Measurements from ENCODE around the gene KRT33A. TPM values are rescaled to one million over a fixed set of nuclear protein-coding genes. Genes with fewer than 3 reads are reported as not detected.
"Not testable (repeated sequence)": the region's sequence is repeated elsewhere in the genome, so short reads cannot be mapped to it uniquely, and the experiment has no call there.

KRT33A gene
- total RNA-seq, 1 experiment from 2014 or later: not detected

GRCh38 chr17:41369023-41369422 is 18.4 kb upstream of the KRT33A start:
- DNase-seq (ENCODE audit: low read depth): no peak
- in situ Hi-C loops (cut with HindIII; ENCODE audit: low pct_unique_long_range_greater_than_20kb, low sequenced_read_pairs): no loop called here

- DNase-seq (ENCODE audit: low read depth): no peak
- in situ Hi-C loops (cut with HindIII; ENCODE audit: low pct_unique_long_range_greater_than_20kb, low sequenced_read_pairs): no loop called here
Observed at GRCh38 chr17:41367426-41368075, 16.9 kb upstream of the KRT33A start.

- DNase-seq (ENCODE audit: low read depth): no peak
- in situ Hi-C loops (cut with HindIII; ENCODE audit: low pct_unique_long_range_greater_than_20kb, low sequenced_read_pairs): no loop called here
Observed at GRCh38 chr17:41366070-41366469, 15.4 kb upstream of the KRT33A start.

- in situ Hi-C loops (cut with HindIII; ENCODE audit: low pct_unique_long_range_greater_than_20kb, low sequenced_read_pairs): no loop called here
- DNase-seq (ENCODE audit: low read depth): no peak
Observed at GRCh38 chr17:41363881-41364280, 13.3 kb upstream of the KRT33A start.

GRCh38 chr17:41360296-41360995 is 9.8 kb upstream of the KRT33A start:
- DNase-seq (ENCODE audit: low read depth): peak; percentile 88
- in situ Hi-C loops (cut with HindIII; ENCODE audit: low pct_unique_long_range_greater_than_20kb, low sequenced_read_pairs): no loop called here

- in situ Hi-C loops (cut with HindIII; ENCODE audit: low pct_unique_long_range_greater_than_20kb, low sequenced_read_pairs): no loop called here
Observed at GRCh38 chr17:41354536-41354935, 3.9 kb upstream of the KRT33A start.

GRCh38 chr17:41352597-41353366 is 2.2 kb upstream of the KRT33A start:
- in situ Hi-C loops (cut with HindIII; ENCODE audit: low pct_unique_long_range_greater_than_20kb, low sequenced_read_pairs): no loop called here
- no peak for DNase-seq (ENCODE audit: low read depth)

More at GRCh38 chr17:41354536-41354935, 3.9 kb upstream of the KRT33A start:
- DNase-seq (ENCODE audit: low read depth): no peak

GRCh38 chr17:41351177-41351576 is 549 bp upstream of the KRT33A start:
- no peak for DNase-seq (ENCODE audit: low read depth)
- in situ Hi-C loops (cut with HindIII; ENCODE audit: low pct_unique_long_range_greater_than_20kb, low sequenced_read_pairs): no loop called here

- no peak for DNase-seq (ENCODE audit: low read depth)
- in situ Hi-C loops (cut with HindIII; ENCODE audit: low pct_unique_long_range_greater_than_20kb, low sequenced_read_pairs): no loop called here
Observed at GRCh38 chr17:41347869-41348760, 2.5 kb downstream of the KRT33A start.

GRCh38 chr17:41346421-41346820 is 4.2 kb downstream of the KRT33A start:
- in situ Hi-C loops (cut with HindIII; ENCODE audit: low pct_unique_long_range_greater_than_20kb, low sequenced_read_pairs); DNase-seq (ENCODE audit: low read depth): not testable (repeated sequence)

GRCh38 chr17:41345992-41346391 is 4.6 kb downstream of the KRT33A start:
- in situ Hi-C loops (cut with HindIII; ENCODE audit: low pct_unique_long_range_greater_than_20kb, low sequenced_read_pairs): no loop called here
- DNase-seq (ENCODE audit: low read depth): no peak

GRCh38 chr17:41343029-41343428 is 7.6 kb downstream of the KRT33A start:
- in situ Hi-C loops (cut with HindIII; ENCODE audit: low pct_unique_long_range_greater_than_20kb, low sequenced_read_pairs): no loop called here
- no peak for DNase-seq (ENCODE audit: low read depth)

- in situ Hi-C loops (cut with HindIII; ENCODE audit: low pct_unique_long_range_greater_than_20kb, low sequenced_read_pairs): no loop called here
Observed at GRCh38 chr17:41340934-41341861, 9.4 kb downstream of the KRT33A start.

GRCh38 chr17:41340494-41340893 is 10.1 kb downstream of the KRT33A start:
- in situ Hi-C loops (cut with HindIII; ENCODE audit: low pct_unique_long_range_greater_than_20kb, low sequenced_read_pairs): no loop called here
- peak; percentile 51 for DNase-seq (ENCODE audit: low read depth)

More at GRCh38 chr17:41340934-41341861, 9.4 kb downstream of the KRT33A start:
- DNase-seq (ENCODE audit: low read depth): no peak

- DNase-seq (ENCODE audit: low read depth): no peak
- in situ Hi-C loops (cut with HindIII; ENCODE audit: low pct_unique_long_range_greater_than_20kb, low sequenced_read_pairs): no loop called here
Observed at GRCh38 chr17:41339571-41340172, 11.0 kb downstream of the KRT33A start.

- no peak for DNase-seq (ENCODE audit: low read depth)
- in situ Hi-C loops (cut with HindIII; ENCODE audit: low pct_unique_long_range_greater_than_20kb, low sequenced_read_pairs): no loop called here
Observed at GRCh38 chr17:41338961-41339485, 11.6 kb downstream of the KRT33A start.

GRCh38 chr17:41335747-41336146 is 14.9 kb downstream of the KRT33A start:
- in situ Hi-C loops (cut with HindIII; ENCODE audit: low pct_unique_long_range_greater_than_20kb, low sequenced_read_pairs): no loop called here

More at GRCh38 chr17:41335747-41336146, 14.9 kb downstream of the KRT33A start:
- no peak for DNase-seq (ENCODE audit: low read depth)

Data from Caki2 (cell line).